ENCODE data around the gene COLEC12.

DNA sequence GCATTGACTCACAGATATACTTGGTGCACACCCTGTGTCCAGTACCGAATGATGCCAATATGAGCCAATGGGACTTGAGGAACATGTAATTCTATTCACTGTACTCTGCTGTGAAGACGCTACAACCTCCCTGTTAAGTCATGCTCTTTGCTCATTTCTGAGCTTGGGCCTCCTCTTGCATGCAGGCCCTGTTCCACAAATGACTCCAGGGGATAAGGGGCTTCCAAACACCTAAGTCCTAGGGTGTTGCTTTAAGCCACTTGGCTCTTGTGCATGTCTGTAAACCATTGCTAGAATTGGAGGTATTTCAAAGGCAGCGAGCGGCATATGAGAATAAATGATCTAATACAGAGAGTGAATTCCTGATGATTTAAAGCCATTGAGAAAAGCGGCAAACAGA, 126.7 kb downstream of the COLEC12 start:
- TF ChIP-seq, protein P1, sequence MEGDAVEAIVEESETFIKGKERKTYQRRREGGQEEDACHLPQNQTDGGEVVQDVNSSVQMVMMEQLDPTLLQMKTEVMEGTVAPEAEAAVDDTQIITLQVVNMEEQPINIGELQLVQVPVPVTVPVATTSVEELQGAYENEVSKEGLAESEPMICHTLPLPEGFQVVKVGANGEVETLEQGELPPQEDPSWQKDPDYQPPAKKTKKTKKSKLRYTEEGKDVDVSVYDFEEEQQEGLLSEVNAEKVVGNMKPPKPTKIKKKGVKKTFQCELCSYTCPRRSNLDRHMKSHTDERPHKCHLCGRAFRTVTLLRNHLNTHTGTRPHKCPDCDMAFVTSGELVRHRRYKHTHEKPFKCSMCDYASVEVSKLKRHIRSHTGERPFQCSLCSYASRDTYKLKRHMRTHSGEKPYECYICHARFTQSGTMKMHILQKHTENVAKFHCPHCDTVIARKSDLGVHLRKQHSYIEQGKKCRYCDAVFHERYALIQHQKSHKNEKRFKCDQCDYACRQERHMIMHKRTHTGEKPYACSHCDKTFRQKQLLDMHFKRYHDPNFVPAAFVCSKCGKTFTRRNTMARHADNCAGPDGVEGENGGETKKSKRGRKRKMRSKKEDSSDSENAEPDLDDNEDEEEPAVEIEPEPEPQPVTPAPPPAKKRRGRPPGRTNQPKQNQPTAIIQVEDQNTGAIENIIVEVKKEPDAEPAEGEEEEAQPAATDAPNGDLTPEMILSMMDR (IDR thresholded peaks at IDR 0.05): no peak
- no peak for TF ChIP-seq POLR2A (IDR thresholded peaks at IDR 0.05)
